ENCODE results near the gene KCNQ1. TPM values are rescaled to one million over a fixed set of nuclear protein-coding genes. Genes with fewer than 3 reads are reported as not detected.

KCNQ1 gene
- total RNA-seq, 2 experiments from 2014 or later, result 8.7 to 9.5 TPM

DNA sequence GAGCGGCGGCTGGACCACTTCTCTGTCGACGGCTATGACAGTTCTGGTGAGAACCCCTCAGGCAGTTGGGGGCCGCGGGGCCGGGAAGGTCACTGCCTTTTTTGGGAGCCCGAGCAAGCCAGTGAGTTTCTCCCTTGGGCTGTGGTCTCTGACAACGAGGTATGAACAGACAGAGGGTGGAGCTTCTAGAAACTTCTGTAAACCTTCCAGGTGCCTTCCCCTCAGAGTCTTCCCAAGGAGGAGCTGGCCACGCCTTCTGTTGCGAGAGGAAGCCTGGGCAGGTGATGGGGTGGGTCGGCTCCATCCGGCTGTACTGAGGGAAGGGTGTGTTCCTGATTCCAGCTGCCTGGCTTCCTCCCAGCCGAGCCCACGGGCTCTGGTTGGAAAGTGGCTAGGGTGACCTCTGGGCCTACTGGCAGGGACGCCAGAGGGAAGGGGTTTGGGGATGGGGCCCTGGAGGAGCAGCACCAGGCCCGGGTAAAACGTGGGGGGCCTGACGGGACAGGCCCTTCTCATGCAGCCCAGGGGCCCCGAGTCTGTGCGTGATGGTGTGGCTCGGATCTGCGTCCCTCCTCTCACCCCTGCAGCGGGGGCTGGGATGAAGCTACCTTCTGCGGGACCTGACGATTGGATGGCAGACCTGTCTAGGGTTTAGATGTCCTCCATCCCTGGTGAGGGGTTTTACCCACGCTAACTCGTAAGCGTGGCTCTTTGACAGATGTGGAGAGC is 144.2 kb downstream of the KCNQ1 start:
- H3K4me1 Mint-ChIP-seq (ENCODE audit: low read depth), result no peaks in the 10 kb centered on the region
- H3K36me3 Mint-ChIP-seq (ENCODE audit: low read depth), result peaks cover 4% of the 10 kb centered on the region
- no peak for ATAC-seq
- ChIA-PET POLR2A (no interaction called here), CTCF (interaction anchor here (1.0 kb wide), 1 partner anchor 168 kb away, joined by 3 read pairs; no protein-coding TSS in a partner anchor)
- DNase-seq, result no peak
- H3K9me3 Mint-ChIP-seq, result no peaks in the 10 kb centered on the region
- H3K4me3 Mint-ChIP-seq, result no peak overlapping the region
- intact Hi-C loops (cut with micrococcal nuclease), result no loop called here
- no peak for TF ChIP-seq CTCF (IDR thresholded peaks at IDR 0.05)
- H3K27me3 Mint-ChIP-seq, result no peaks in the 10 kb centered on the region
- no peak overlapping the region for H3K27ac Mint-ChIP-seq

- intact Hi-C loops (cut with micrococcal nuclease), result no loop called here
- no peaks in the 10 kb centered on the region for H3K4me1 Mint-ChIP-seq (ENCODE audit: low read depth)
- ATAC-seq, result no peak
- ChIA-PET POLR2A (no interaction called here), CTCF (interaction anchor here (1.0 kb wide), 1 partner anchor 169 kb away, joined by 3 read pairs; no protein-coding TSS in a partner anchor)
- no peak for TF ChIP-seq CTCF (IDR thresholded peaks at IDR 0.05)
- H3K9me3 Mint-ChIP-seq, result no peaks in the 10 kb centered on the region
- H3K36me3 Mint-ChIP-seq (ENCODE audit: low read depth), result peaks cover 7% of the 10 kb centered on the region
- no peak overlapping the region for H3K4me3 Mint-ChIP-seq
- no peaks in the 10 kb centered on the region for H3K27me3 Mint-ChIP-seq
- no peak for DNase-seq
- no peak overlapping the region for H3K27ac Mint-ChIP-seq
Observed at GRCh38 chr11:2589538-2589934, 144.7 kb downstream of the KCNQ1 start.

DNA sequence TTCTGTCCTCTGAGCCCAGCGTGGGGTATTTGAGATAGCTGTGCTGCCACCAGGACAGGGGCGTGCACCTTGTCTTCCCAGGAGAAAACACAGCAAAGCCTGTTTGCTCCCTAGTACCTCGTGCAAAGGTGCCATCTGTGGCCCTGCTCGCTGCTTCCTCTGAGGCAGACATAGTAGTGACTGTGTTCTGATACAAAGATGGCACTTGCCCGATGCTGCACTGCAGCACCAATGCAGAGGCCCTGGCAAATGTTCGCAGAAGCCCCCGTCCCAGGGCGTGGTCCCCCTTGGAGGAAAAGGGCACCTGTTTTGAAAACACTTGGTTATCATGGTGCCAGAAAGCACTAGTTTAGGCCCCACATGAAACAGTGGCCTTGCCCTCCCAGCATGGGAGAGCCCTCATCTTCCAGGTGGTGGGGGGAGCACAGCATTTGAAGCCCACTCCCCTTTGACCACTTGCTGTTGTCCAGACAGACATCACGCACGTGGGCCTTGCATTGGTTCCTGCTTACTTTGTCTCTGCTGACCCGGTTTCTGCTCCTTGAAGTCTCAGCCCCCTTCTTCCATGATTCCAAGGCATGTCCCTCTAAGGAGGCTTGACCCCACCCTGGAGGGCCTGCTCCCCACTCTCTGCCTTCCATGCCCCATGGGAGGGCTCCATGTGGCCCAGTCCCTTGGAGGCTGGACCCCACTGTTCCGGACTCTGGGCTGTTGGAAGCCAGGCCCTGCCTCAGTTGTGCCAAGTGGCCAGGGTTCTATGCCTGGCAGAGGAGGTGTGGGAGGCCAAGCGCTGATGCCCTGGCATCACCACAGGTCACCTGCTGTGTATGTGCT is 145.5 kb downstream of the KCNQ1 start:
- Mint-ChIP-seq H3K36me3 (ENCODE audit: low read depth) (peaks cover 9% of the 10 kb centered on the region), H3K4me1 (ENCODE audit: low read depth) (no peaks in the 10 kb centered on the region), H3K4me3 (no peak overlapping the region), H3K9me3 (no peaks in the 10 kb centered on the region), H3K27ac (no peak overlapping the region), H3K27me3 (no peaks in the 10 kb centered on the region)
- intact Hi-C loops (cut with micrococcal nuclease), result no loop called here
- no peak for ATAC-seq
- ChIA-PET POLR2A (no interaction called here), CTCF (interaction anchor here (1.0 kb wide), 1 partner anchor 170 kb away, joined by 3 read pairs; no protein-coding TSS in a partner anchor)
- no peak for TF ChIP-seq CTCF (IDR thresholded peaks at IDR 0.05)
- DNase-seq, result no peak

- Mint-ChIP-seq H3K4me1 (ENCODE audit: low read depth) (no peaks in the 10 kb centered on the region), H3K27me3 (no peaks in the 10 kb centered on the region), H3K4me3 (no peak overlapping the region), H3K9me3 (peaks cover 2% of the 10 kb centered on the region), H3K36me3 (ENCODE audit: low read depth) (peaks cover 11% of the 10 kb centered on the region), H3K27ac (no peak overlapping the region)
- POLR2A ChIA-PET, result no interaction called here
- no peak for ATAC-seq
- intact Hi-C loops (cut with micrococcal nuclease), result no loop called here
- no peak for TF ChIP-seq CTCF (IDR thresholded peaks at IDR 0.05)
- CTCF ChIA-PET, result no interaction called here
- no peak for DNase-seq
Observed at GRCh38 chr11:2590965-2591754, 146.4 kb downstream of the KCNQ1 start.

All from activated CD8-positive, alpha-beta T cell treated with anti-CD3 and anti-CD28 coated beads for 36 hours (primary cell).